HUDEP-2 (cell line): Measurements from ENCODE around the gene NLRP7.

Experiments used
- DNase-seq, 76 experiments: peaks; one replicate each; lab custom pipeline; 2025; ENCODE audit not compliant: unreplicated experiment in 76 of 76; lab: John Stamatoyannopoulos, UW

The NLRP7 gene

GRCh38 chr19:54875506-54875905 lies 71.8 kb downstream of the NLRP7 start:
- DNase-seq: no peak

- no peak for DNase-seq
Observed at GRCh38 chr19:54873990-54874389, 73.3 kb downstream of the NLRP7 start, which contains the start of gene FCAR. TSS of gene FCAR (plus strand) at chr19:54874235. CDS start at chr19:54874290, 55 bp downstream.
